Smooth muscle cell (in vitro differentiated cells): ENCODE measurements around the gene SSBP2. TPM values are rescaled to one million over a fixed set of nuclear protein-coding genes. Genes with fewer than 3 reads are reported as not detected.
A peak's percentile ranks its signal among the peaks of the same experiment; 100 is the strongest.
"Not testable (repeated sequence)": the region's sequence is repeated elsewhere in the genome, so short reads cannot be mapped to it uniquely, and the experiment has no call there.

Source experiments
- DNase-seq: peaks from one replicate; lab custom pipeline; 2025; ENCODE audit not compliant: unreplicated experiment; lab: John Stamatoyannopoulos, UW
- H2AFZ ChIP-seq: fragments of 200-600 bp; sonication (generic); 2 replicates; pipeline ENCODE4 v1.6.0; 2016; ENCODE audit warnings: antibody characterized with exemption, low read depth, mild to moderate bottlenecking
- H3F3A ChIP-seq: fragments of 200-600 bp; sonication (generic); 2 replicates; pipeline ENCODE4 v1.6.0; 2017; ENCODE audit warnings: antibody characterized with exemption, low read depth
- H3K27ac ChIP-seq: fragments of 200-600 bp; sonication (generic); 2 replicates; pipeline ENCODE4 v1.5.1; 2016; ENCODE audit warnings: low read depth, mild to moderate bottlenecking
- H3K27me3 ChIP-seq: fragments of 200-600 bp; sonication (generic); 2 replicates; pipeline ENCODE4 v1.6.1; 2016; ENCODE audit warnings: low read depth, mild to moderate bottlenecking
- H3K36me3 ChIP-seq: fragments of 200-600 bp; sonication (generic); 2 replicates; pipeline ENCODE4 v1.5.1; 2016; ENCODE audit warnings: low read depth
- H3K4me1 ChIP-seq: fragments of 200-600 bp; sonication (generic); 2 replicates; pipeline ENCODE4 v1.5.1; 2016; ENCODE audit warnings: low read depth
- H3K4me2 ChIP-seq: fragments of 200-600 bp; sonication (generic); 2 replicates; pipeline ENCODE4 v1.6.0; 2016; ENCODE audit warnings: mild to moderate bottlenecking
- H3K4me3 ChIP-seq: fragments of 200-600 bp; sonication (generic); 2 replicates; pipeline ENCODE4 v1.5.1; 2016; ENCODE audit warnings: mild to moderate bottlenecking
- H3K79me2 ChIP-seq: fragments of 200-600 bp; sonication (generic); 2 replicates; pipeline ENCODE4 v1.6.0; 2016; ENCODE audit warnings: low read depth, mild to moderate bottlenecking
- H3K9ac ChIP-seq: fragments of 200-600 bp; sonication (generic); 2 replicates; pipeline ENCODE4 v1.6.0; 2016; ENCODE audit warnings: low read depth
- H3K9me3 ChIP-seq: fragments of 200-600 bp; sonication (generic); replicated peaks from 2 replicates; pipeline ENCODE4 v1.5.1; 2016; ENCODE audit warnings: low read depth
- H4K20me1 ChIP-seq: fragments of 200-600 bp; sonication (generic); 2 replicates; pipeline ENCODE4 v1.6.0; 2016; ENCODE audit warnings: low read depth
- CTCF ChIP-seq: fragments of 200-600 bp; sonication (generic); IDR thresholded peaks from 2 replicates; pipeline ENCODE4 v1.5.1; 2017; ENCODE audit warnings: borderline replicate concordance, mild to moderate bottlenecking, antibody characterized with exemption; ENCODE audit not compliant: insufficient read depth, poor library complexity, severe bottlenecking
- WGBS: methylation state at CpG from one replicate; pipeline ENCODE4 v1.1.7; 2016; ENCODE audit warnings: low lambda C conversion rate; 5-methylcytosine and 5-hydroxymethylcytosine counted together
- polyA plus RNA-seq: library from polyadenylated mRNA; unstranded; fragments of >200 nt; fragmentation: Nextera tagmentation; extraction: Ambion mirVana; gene quantifications from 2 replicates; pipeline ENCODE4 v1.2.1, GENCODE V29; 2016
- total RNA-seq: library from RNA; depleted of rRNA; stranded (reverse); fragments of >200 nt; gene quantifications from 2 replicates; pipeline ENCODE4 v1.2.3, GENCODE V29; 2014

Gene SSBP2
- total and polyA plus RNA-seq, 2 experiments from 2014 or later, result 44.0 to 48.0 TPM

- WGBS, result 75% methylated on average over 4 of the region's 4 CpGs
- H3K4me2 ChIP-seq, result peak overlapping the region; percentile 82
- DNase-seq, result no peak
Observed at GRCh38 chr5:81717860-81718259, 33.0 kb downstream of the SSBP2 start.

GRCh38 chr5:81717226-81717625 is 33.7 kb downstream of the SSBP2 start:
- no peak for TF ChIP-seq CTCF
- Histone ChIP-seq H3F3A (no peaks in the 10 kb centered on the region), H3K27ac (no peak overlapping the region), H3K4me1 (peaks cover 17% of the 10 kb centered on the region), H3K27me3 (no peaks in the 10 kb centered on the region), H3K4me3 (no peak overlapping the region), H3K79me2 (peaks cover 44% of the 10 kb centered on the region), H4K20me1 (peaks cover 40% of the 10 kb centered on the region), H2AFZ (no peak overlapping the region), H3K4me2 (no peak overlapping the region), H3K9me3 (no peaks in the 10 kb centered on the region), H3K9ac (no peak overlapping the region), H3K36me3 (no peaks in the 10 kb centered on the region)
- WGBS, result 92% methylated on average over 1 of the region's 1 CpG
- DNase-seq, result no peak

More at GRCh38 chr5:81717860-81718259, 33.0 kb downstream of the SSBP2 start:
- Histone ChIP-seq H3K4me3 (no peak overlapping the region), H3K27ac (peak overlapping the region; percentile 44), H3K9me3 (no peaks in the 10 kb centered on the region), H3K4me1 (peaks cover 17% of the 10 kb centered on the region), H3K9ac (no peak overlapping the region), H4K20me1 (peaks cover 45% of the 10 kb centered on the region), H3K79me2 (peaks cover 47% of the 10 kb centered on the region), H3F3A (no peaks in the 10 kb centered on the region), H3K27me3 (no peaks in the 10 kb centered on the region), H3K36me3 (no peaks in the 10 kb centered on the region), H2AFZ (no peak overlapping the region)
- no peak for TF ChIP-seq CTCF

GRCh38 chr5:81714076-81714475 is 36.8 kb downstream of the SSBP2 start:
- H3K79me2 ChIP-seq, result peaks cover 42% of the 10 kb centered on the region
- H2AFZ ChIP-seq, H3K27me3 ChIP-seq, H3K36me3 ChIP-seq, H3K9me3 ChIP-seq, H3K27ac ChIP-seq, H3F3A ChIP-seq, H3K4me3 ChIP-seq, H3K9ac ChIP-seq, DNase-seq, H3K4me2 ChIP-seq: not testable (repeated sequence)
- 82% methylated on average over 2 of the region's 2 CpGs for WGBS
- peaks cover 21% of the 10 kb centered on the region for H4K20me1 ChIP-seq
- H3K4me1 ChIP-seq, result peaks cover 24% of the 10 kb centered on the region

- no peaks in the 10 kb centered on the region for H3K9me3 ChIP-seq
- H3K27ac ChIP-seq, result no peak overlapping the region
- no peak overlapping the region for H2AFZ ChIP-seq
- no peaks in the 10 kb centered on the region for H3F3A ChIP-seq
- no peak overlapping the region for H3K4me2 ChIP-seq
- 62% methylated on average over 1 of the region's 1 CpG for WGBS
- peaks cover 16% of the 10 kb centered on the region for H3K4me1 ChIP-seq
- H3K36me3 ChIP-seq, result no peaks in the 10 kb centered on the region
- H3K9ac ChIP-seq, result no peak overlapping the region
- DNase-seq, result no peak
- H4K20me1 ChIP-seq, result peaks cover 11% of the 10 kb centered on the region
- no peaks in the 10 kb centered on the region for H3K27me3 ChIP-seq
- H3K4me3 ChIP-seq, result no peak overlapping the region
- TF ChIP-seq CTCF, result no peak
- peaks cover 74% of the 10 kb centered on the region for H3K79me2 ChIP-seq
Observed at GRCh38 chr5:81708889-81709288, 42.0 kb downstream of the SSBP2 start.
